ENCODE results near the gene RGS7BP.

RGS7BP gene

DNA sequence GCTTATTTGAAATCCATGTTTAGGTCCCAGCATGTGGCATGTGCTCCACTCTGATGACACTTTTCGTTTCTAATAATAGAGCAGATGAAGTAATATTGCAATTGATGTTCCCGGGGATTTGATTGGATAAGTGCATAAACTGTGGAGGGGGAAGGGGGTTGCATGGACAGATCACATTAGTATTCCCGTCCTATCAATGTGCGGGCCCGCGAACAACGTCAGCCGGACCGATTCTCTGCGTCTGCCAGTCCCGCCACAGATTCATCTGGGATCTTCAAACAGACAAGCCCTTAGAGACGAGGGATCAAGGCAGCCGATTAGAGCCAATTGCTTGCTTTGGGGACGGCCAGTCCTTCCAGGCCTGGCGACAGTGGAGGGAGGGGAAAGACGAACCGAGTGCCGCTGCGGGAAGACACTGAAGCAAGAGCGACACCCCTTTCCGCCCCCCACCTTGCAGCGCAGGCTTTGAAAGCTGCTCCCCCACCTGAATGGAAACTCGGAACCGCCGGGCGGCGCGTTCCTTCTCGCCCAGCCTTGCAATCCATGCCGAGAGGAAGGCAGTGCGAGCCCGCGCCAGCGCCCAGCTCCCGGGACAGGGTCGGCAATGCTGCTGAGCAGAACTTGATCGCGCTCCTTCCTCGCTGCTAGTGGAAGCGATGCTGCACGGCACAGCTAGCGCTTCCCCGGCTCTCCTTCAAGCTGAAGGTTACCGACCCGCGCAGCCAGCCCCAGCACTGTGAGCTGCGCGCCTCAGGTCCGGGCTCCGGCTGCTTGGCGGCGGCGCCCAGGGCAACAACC lies at the start of gene RGS7BP:
Gene RGS7BP (plus strand): TSS at position 247 of the 798 bp plus-strand sequence. CDS start 610 bp downstream, outside the sequence.
- no peak for DNase-seq (ENCODE audit: extremely low read depth in 1 of 2, low read depth in 1 of 2)

GRCh38 chr5:64457846-64458245 lies 48.0 kb upstream of the RGS7BP start:
- no peak for DNase-seq (ENCODE audit: extremely low read depth in 1 of 2, low read depth in 1 of 2)

DNA sequence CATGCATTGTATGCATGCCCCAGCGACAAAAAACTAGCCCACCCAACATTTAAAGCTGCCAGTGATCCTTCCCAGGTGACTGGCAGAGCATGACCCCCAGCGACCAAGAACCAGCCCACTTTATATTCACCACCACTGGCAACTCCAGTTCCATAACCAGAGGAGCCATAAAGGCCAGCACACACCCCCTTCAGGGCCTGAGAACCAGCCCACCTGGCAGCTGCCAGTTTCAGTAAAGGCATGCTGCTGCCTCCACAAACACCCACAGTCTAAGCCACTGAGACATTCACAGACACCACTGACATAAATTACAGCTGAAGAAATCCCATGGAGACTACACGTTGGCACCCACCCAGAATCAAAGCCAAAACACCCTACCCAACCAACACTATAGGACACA lies 46.9 kb upstream of the RGS7BP start:
- DNase-seq (ENCODE audit: extremely low read depth in 1 of 2, low read depth in 1 of 2): no peak

- no peak for DNase-seq (ENCODE audit: extremely low read depth in 1 of 2, low read depth in 1 of 2)
Measured at GRCh38 chr5:64462391-64462790, 43.4 kb upstream of the RGS7BP start.

GRCh38 chr5:64486163-64486562 lies 19.7 kb upstream of the RGS7BP start:
- DNase-seq (ENCODE audit: extremely low read depth in 1 of 2, low read depth in 1 of 2): no peak

GRCh38 chr5:64487283-64487682 lies 18.5 kb upstream of the RGS7BP start:
- DNase-seq (ENCODE audit: extremely low read depth in 1 of 2, low read depth in 1 of 2): no peak

DNA sequence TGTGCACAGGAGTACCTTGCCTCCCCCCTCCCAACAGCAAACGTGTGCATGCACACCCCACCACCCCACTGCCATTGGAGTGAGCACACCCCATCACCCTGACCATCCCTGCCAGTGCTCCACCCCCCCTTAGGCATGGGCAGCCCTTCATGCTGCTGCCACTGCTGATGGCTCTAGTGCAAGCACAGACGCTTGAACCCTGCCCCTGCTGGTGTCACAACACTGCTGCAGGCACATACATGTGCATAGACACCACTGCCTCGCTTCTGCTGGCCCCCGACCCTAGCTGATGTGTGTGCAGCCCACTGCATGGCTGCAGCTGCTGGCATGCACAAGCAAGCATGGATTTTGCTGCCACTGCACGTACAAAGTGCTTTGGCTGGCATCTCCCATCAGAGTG lies 16.0 kb upstream of the RGS7BP start:
- no peak for DNase-seq (ENCODE audit: extremely low read depth in 1 of 2, low read depth in 1 of 2)

- no peak for DNase-seq (ENCODE audit: extremely low read depth in 1 of 2, low read depth in 1 of 2)
Measured at GRCh38 chr5:64497386-64497785, 8.4 kb upstream of the RGS7BP start.

- DNase-seq (ENCODE audit: extremely low read depth in 1 of 2, low read depth in 1 of 2): no peak
Measured at GRCh38 chr5:64502196-64502595, 3.6 kb upstream of the RGS7BP start.

GRCh38 chr5:64506567-64507263 lies 900 bp downstream of the RGS7BP start:
- DNase-seq (ENCODE audit: extremely low read depth in 1 of 2, low read depth in 1 of 2): no peak

GRCh38 chr5:64507264-64507605 lies 1.4 kb downstream of the RGS7BP start:
- no peak for DNase-seq (ENCODE audit: extremely low read depth in 1 of 2, low read depth in 1 of 2)

DNA sequence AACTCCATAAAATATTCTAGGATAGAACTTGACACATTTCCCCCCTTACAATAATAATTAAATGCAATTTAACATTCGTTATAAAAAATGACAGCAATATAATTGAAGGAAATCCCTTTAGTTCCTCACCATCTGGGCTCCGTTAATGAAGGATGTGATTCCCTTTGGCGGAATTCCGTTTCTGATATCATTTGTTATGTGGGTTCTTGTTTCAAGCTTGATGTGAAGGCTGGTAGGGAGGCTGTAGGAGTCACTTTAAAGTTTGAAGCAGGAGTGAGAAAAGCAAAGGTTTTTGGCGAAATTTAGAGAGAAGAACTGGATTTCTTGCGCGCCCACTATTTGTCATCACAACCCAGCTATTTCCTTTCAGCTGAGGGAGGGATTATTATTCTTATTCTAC lies 4.0 kb downstream of the RGS7BP start:
- no peak for DNase-seq (ENCODE audit: extremely low read depth in 1 of 2, low read depth in 1 of 2)

DNA sequence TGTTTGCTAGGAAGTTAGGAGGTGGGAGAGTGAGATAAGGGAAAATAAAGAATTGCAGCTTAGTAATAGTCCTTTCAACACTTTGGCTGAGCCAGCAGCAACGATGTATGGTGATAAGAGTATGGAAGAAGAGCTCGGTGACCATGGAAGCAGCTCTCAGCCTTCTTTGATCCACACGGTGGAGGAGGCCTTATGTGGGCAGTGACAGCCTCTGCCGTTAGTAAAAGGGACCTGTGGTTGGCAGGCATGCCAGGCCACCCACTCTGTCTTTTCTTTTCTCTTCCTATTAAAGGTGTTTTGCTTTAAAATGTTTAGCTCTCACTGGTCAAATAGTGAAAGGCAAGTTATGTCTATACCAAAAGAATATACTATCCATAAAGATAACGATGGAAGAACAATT lies 7.7 kb downstream of the RGS7BP start:
- no peak for DNase-seq (ENCODE audit: extremely low read depth in 1 of 2, low read depth in 1 of 2)

DNA sequence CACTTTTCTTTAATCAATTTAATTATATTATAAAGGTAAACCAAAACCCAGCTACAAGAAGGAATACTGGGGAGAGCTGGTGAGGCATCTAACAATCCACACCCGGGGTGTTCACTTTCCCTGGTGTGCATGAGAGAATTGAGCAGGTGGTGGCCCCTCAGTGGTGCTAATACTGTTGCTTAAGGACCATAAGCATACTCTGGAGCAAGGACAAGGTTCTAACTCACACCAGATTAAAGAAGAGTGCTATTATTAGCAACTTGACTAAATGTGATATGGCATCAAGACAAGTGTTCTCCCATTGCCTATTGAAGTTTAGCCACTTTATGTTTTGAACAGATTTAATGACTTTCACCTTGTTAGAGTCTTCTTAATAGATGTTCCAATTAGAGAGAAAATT lies 8.8 kb downstream of the RGS7BP start:
- no peak for DNase-seq (ENCODE audit: extremely low read depth in 1 of 2, low read depth in 1 of 2)

DNA sequence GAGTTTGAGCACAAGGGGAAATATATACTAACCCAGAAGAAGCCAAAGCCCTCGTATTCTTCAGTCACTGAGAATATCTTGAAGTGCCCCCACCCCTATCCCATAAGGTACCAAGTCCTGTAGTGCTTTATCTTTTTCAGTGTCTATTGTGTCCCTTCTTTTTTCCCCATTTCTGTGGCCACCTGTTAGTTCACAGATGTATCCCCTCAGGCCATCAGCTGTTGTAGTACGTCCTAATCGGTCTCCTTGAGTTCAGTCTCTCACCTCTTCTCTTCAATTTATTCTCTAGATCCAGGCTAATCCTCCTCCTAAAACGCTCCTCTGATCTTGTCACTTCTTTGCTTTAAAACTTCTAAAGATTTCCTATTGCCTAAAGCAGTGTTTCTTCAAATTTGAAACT lies 10.4 kb downstream of the RGS7BP start:
- DNase-seq (ENCODE audit: extremely low read depth in 1 of 2, low read depth in 1 of 2): no peak

DNA sequence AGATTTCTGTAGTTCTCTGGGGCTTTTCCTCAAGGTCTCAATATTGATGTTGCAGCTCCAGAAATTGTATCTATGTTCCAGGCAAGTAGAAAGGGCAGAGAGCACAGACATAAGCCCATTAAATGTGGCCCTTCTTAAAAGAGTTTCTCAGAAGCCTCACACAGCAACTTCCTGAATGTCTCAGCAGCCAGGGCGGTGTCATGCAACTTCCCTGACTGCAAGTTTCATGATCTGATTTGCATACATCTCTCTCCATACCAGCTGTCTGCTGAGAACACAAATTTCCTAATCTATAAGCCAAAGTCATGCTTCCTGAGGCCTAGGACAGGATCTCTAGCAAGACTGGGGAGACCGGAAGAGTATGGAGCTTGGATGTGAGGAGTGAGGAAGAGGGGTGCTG lies 13.0 kb downstream of the RGS7BP start:
- no peak for DNase-seq (ENCODE audit: extremely low read depth in 1 of 2, low read depth in 1 of 2)

- no peak for DNase-seq (ENCODE audit: extremely low read depth in 1 of 2, low read depth in 1 of 2)
Measured at GRCh38 chr5:64519263-64519662, 13.4 kb downstream of the RGS7BP start.

GRCh38 chr5:64526734-64527439 lies 21.1 kb downstream of the RGS7BP start:
- DNase-seq (ENCODE audit: extremely low read depth in 1 of 2, low read depth in 1 of 2): no peak

- no peak for DNase-seq (ENCODE audit: extremely low read depth in 1 of 2, low read depth in 1 of 2)
Measured at GRCh38 chr5:64530076-64530475, 24.3 kb downstream of the RGS7BP start.

GRCh38 chr5:64532212-64532611 lies 26.4 kb downstream of the RGS7BP start:
- no peak for DNase-seq (ENCODE audit: extremely low read depth in 1 of 2, low read depth in 1 of 2)

DNA sequence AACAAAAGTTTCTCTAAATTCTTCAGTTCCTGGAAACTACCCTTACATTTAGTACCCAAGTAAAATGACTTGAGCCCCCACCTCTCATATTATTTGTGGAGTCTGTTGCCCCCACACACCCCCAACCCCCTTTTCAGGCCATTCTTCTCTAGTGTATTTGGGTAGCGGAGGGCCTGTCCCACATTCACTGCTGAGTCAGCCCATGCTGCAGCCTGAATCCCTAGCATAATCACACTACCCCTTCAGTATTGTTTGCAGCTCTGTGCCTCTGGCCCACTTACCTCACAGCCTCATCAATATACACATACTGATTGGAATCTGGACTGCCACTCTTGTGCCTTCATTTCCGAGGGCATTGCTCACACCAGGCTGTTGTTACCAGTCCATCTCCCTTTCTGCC lies 26.8 kb downstream of the RGS7BP start:
- no peak for DNase-seq (ENCODE audit: extremely low read depth in 1 of 2, low read depth in 1 of 2)

DNA sequence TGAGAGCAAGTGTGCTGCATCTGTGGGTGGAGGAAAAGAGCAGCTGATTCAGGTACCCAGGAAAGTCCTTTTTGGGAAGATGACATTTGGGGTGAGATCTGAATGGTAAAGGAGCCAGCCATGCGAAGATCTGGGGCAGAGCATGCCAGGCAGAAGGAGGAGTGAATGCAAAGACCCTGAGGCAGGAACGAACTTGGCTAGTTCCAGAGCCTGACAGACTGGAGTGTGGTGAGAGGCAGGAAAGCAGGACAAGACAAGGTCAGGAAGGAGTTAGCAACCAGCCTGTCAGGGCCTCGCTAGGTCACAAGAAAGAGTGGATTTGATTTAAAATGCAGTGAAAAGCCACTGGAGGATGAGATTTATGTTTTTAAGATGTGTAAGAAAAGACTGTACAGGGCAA lies 28.2 kb downstream of the RGS7BP start:
- DNase-seq (ENCODE audit: extremely low read depth in 1 of 2, low read depth in 1 of 2): no peak
